HepG2 (cell line): ENCODE measurements around the gene XAGE3. TPM values are rescaled to one million over a fixed set of nuclear protein-coding genes. Genes with fewer than 3 reads are reported as not detected.
A peak's percentile ranks its signal among the peaks of the same experiment; 100 is the strongest.
"Not testable (repeated sequence)": the region's sequence is repeated elsewhere in the genome, so short reads cannot be mapped to it uniquely, and the experiment has no call there.

Experiments
- ATAC-seq: fragments of 200-7000 bp; cut with Tn5 transposase; 3 replicates; pipeline ENCODE4 v1.9.1; 2020; ENCODE audit warnings: mild to moderate bottlenecking, moderate library complexity
- BruUV-seq: library from RNA; stranded (reverse); fragments of 400-500 nt; replicated peaks from 2 replicates; lab custom pipeline; 2021; lab: Mats Ljungman, UMichigan
- CTCF ChIA-PET: fragments of 300-600 bp; formaldehyde crosslinking; extraction: SDS; loops from one replicate; lab custom pipeline; 2021; ENCODE audit warnings: low total read pairs, inconsistent platforms, low intra/inter-chr PET ratio; lab: Yijun Ruan, JAX
- POLR2A ChIA-PET: fragments of 350-600 bp; sonication (Branson Sonifier 250); formaldehyde crosslinking; loops from one replicate; lab custom pipeline; 2020; ENCODE audit warnings: antibody characterized with exemption, inconsistent platforms; lab: Yijun Ruan, JAX
- DNase-seq: peaks from one replicate; pipeline ENCODE4 v3.0.0-alpha.2; 2015; ENCODE audit warnings: low spot score
- FAIRE-seq: peaks from 3 replicates; lab custom pipeline; 2011; peaks lifted over from hg19 to GRCh38; lab: Jason Lieb, UNC
- H2AFZ ChIP-seq: one replicate; pipeline ENCODE4 v1.6.1; 2011; ENCODE audit warnings: low read length, inconsistent platforms
- H3K27ac ChIP-seq: fragments of 300-600 bp; 3 replicates; pipeline ENCODE4 v1.8.0; 2011; ENCODE audit warnings: mixed run types, mild to moderate bottlenecking, mixed read lengths, low read length, inconsistent platforms; ENCODE audit not compliant: insufficient read depth; ENCODE audit errors: extremely low read length
- H3K27me3 ChIP-seq, 2 experiments: fragments of 200-600 bp in 1 of 2; 2 replicates in 1 of 2; 3 replicates in 1 of 2; pipeline versions ENCODE4 v1.6.0 to v1.8.0; 2011; ENCODE audit warnings: low read length in 2 of 2, mild to moderate bottlenecking in 2 of 2, moderate library complexity in 2 of 2, inconsistent platforms in 1 of 2; ENCODE audit not compliant: insufficient read depth in 2 of 2, control insufficient read depth in 1 of 2
- H3K36me3 ChIP-seq, 2 experiments: fragments of 200-600 bp in 1 of 2; replicated peaks in 1 of 2; 2 replicates in 1 of 2; 3 replicates in 1 of 2; pipeline versions ENCODE4 v1.5.1 to v1.8.0; 2011; ENCODE audit warnings: low read length in 2 of 2, inconsistent platforms in 1 of 2; ENCODE audit not compliant: insufficient read depth in 2 of 2, control insufficient read depth in 1 of 2
- H3K4me1 ChIP-seq: 2 replicates; pipeline ENCODE4 v1.5.1; 2012; ENCODE audit warnings: low read length, inconsistent platforms; ENCODE audit not compliant: insufficient read depth
- H3K4me2 ChIP-seq: 2 replicates; pipeline ENCODE4 v1.6.0; 2011; ENCODE audit warnings: low read depth, low read length, inconsistent platforms
- H3K4me3 ChIP-seq, 3 experiments: fragments of 200-600 bp in 1 of 3; sonication (generic), shearing (Covaris generic) in 1 of 3; replicated peaks in 1 of 3; 2 replicates each; pipeline ENCODE4 v1.5.1; 2011 to 2016; ENCODE audit warnings: low read length in 3 of 3, inconsistent platforms in 2 of 3, low read depth in 2 of 3, mild to moderate bottlenecking in 2 of 3, control low read depth in 1 of 3, mixed read lengths in 1 of 3; ENCODE audit not compliant: insufficient read depth in 1 of 3
- H3K79me2 ChIP-seq: one replicate; pipeline ENCODE4 v1.6.1; 2011; ENCODE audit warnings: low read length, inconsistent platforms; ENCODE audit not compliant: insufficient read depth
- H3K9ac ChIP-seq: 2 replicates; pipeline ENCODE4 v1.6.0; 2011; ENCODE audit warnings: mild to moderate bottlenecking, low read depth, low read length, inconsistent platforms; ENCODE audit not compliant: insufficient read depth
- H3K9me3 ChIP-seq: 2 replicates; pipeline ENCODE4 v1.5.1; 2012; ENCODE audit warnings: mild to moderate bottlenecking, low read length
- H4K20me1 ChIP-seq: 2 replicates; pipeline ENCODE4 v1.6.0; 2011; ENCODE audit warnings: inconsistent platforms, mild to moderate bottlenecking, low read length, moderate library complexity; ENCODE audit not compliant: insufficient read depth
- WGBS: methylation state at CpG from one replicate; pipeline ENCODE4 v1.1.6; 2017; ENCODE audit warnings: low lambda C conversion rate; 5-methylcytosine and 5-hydroxymethylcytosine counted together
- in situ Hi-C: cut with HindIII; loops from 2 replicates; pipeline ENCODE4 v1.10.0; 2017; ENCODE audit warnings: low pct_unique_long_range_greater_than_20kb; ENCODE audit not compliant: extremely low pct_ligation_motif_present
- intact Hi-C: fragments of 100-400 bp; cut with micrococcal nuclease; formaldehyde crosslinking; loops from one replicate; pipeline ENCODE4 v1.10.0; 2022; ENCODE audit not compliant: unreplicated experiment
- polyA plus RNA-seq, 8 experiments: library from polyadenylated mRNA; depleted of rRNA in 3 of 8; stranded (reverse) in 7 of 8; unstranded in 1 of 8; fragments of >200 nt; fragmentation: Illumina TruSeq in 4 of 8; extraction: Trizol in 4 of 8; gene quantifications; 2 replicates each; pipeline versions ENCODE4 v1.2.1 to v1.2.3, GENCODE V29; 2011 to 2016; ENCODE audit warnings: low read depth in 4 of 8, missing spikeins in 1 of 8, mixed read lengths in 1 of 8; ENCODE audit not compliant: insufficient read depth in 1 of 8
- total RNA-seq, 5 experiments: library from RNA; depleted of rRNA; stranded (reverse); fragments of >200 nt; fragmentation: Illumina TruSeq; extraction: Trizol; gene quantifications; 2 replicates each; pipeline ENCODE4 v1.2.3, GENCODE V29; 2016; ENCODE audit warnings: low read depth in 1 of 5

Gene XAGE3
- total and polyA plus RNA-seq, 2 of the 13 experiments (the other 11 are each of a cell fraction or from before 2014, with no cell fraction given), result not detected

- POLR2A ChIA-PET, CTCF ChIA-PET, H3K36me3 ChIP-seq, H3K79me2 ChIP-seq, H3K27me3 ChIP-seq, H3K4me3 ChIP-seq, FAIRE-seq, H3K9ac ChIP-seq, BruUV-seq, H3K9me3 ChIP-seq, DNase-seq, H3K27ac ChIP-seq, H3K4me2 ChIP-seq, H3K4me1 ChIP-seq, intact Hi-C loops, ATAC-seq, H2AFZ ChIP-seq, H4K20me1 ChIP-seq, in situ Hi-C loops: not testable (repeated sequence)
- no CpG with 5 or more reads among the region's 9 CpGs for WGBS
Observed at GRCh38 chrX:52913681-52914080, 45.8 kb upstream of the XAGE3 start.

- in situ Hi-C loops, H4K20me1 ChIP-seq, CTCF ChIA-PET, FAIRE-seq, BruUV-seq, H3K27ac ChIP-seq, H3K27me3 ChIP-seq, H3K4me1 ChIP-seq, intact Hi-C loops, DNase-seq, H3K4me2 ChIP-seq, POLR2A ChIA-PET, H3K4me3 ChIP-seq, H3K79me2 ChIP-seq, H3K36me3 ChIP-seq, H2AFZ ChIP-seq, H3K9ac ChIP-seq, H3K9me3 ChIP-seq: not testable (repeated sequence)
- no CpG with 5 or more reads among the region's 12 CpGs for WGBS
- ATAC-seq, result peak; percentile 64
Observed at GRCh38 chrX:52909313-52909969, 41.6 kb upstream of the XAGE3 start.

DNA sequence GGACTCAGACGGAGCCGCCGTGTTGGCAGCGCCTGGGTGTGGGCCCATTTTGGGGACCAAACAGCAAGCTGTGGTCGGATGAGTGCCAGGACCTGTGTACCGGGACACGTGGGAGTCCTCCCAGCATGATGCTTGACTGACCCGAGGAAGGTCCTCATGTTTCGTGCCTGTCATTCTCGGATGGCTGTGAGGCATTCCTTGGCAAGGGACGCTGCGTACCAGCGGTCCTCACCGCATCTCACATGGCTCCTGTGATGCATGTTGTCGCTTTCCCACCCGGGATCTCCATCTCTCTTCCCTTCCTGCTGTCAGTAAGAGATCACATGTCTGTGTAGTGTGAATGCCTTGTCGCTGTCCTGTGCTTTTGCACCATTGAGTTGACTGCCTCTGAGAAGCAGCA is 40.0 kb upstream of the XAGE3 start:
- H3K27ac ChIP-seq, DNase-seq, H3K79me2 ChIP-seq, H3K9ac ChIP-seq, CTCF ChIA-PET, H3K4me2 ChIP-seq, H3K36me3 ChIP-seq, H4K20me1 ChIP-seq, FAIRE-seq, H2AFZ ChIP-seq, H3K4me3 ChIP-seq, BruUV-seq, H3K9me3 ChIP-seq, H3K27me3 ChIP-seq, ATAC-seq, POLR2A ChIA-PET, in situ Hi-C loops, intact Hi-C loops, H3K4me1 ChIP-seq: not testable (repeated sequence)
- WGBS, result no CpG with 5 or more reads among the region's 17 CpGs

- intact Hi-C loops, H3K36me3 ChIP-seq, in situ Hi-C loops, DNase-seq, H3K9me3 ChIP-seq, POLR2A ChIA-PET, H3K27me3 ChIP-seq, H3K4me2 ChIP-seq, H3K27ac ChIP-seq, H3K4me1 ChIP-seq, CTCF ChIA-PET, H3K9ac ChIP-seq, ATAC-seq, BruUV-seq, FAIRE-seq, H3K79me2 ChIP-seq, H2AFZ ChIP-seq, H3K4me3 ChIP-seq, H4K20me1 ChIP-seq: not testable (repeated sequence)
- no CpG with 5 or more reads among the region's 17 CpGs for WGBS
Observed at GRCh38 chrX:52907137-52907536, 39.3 kb upstream of the XAGE3 start.
